ENCODE data around the gene TNS3.

TNS3 gene

DNA sequence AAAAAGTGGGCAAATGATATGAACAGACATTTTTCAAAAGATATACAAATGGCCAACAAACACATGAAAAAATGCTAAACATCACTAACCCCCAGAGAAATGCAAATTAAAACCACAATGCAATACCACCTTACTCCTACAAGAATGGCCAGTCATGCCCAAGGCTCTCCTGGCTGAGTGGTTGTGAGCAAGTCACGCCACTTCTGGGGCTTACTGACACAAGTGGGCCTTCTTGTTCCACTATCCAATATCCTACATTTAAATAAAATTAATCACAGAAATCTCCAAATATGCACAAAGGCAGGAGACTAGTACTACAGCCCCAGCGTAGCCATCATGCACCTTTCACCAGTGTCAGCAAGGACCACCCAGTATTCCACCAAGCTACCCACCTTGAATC is 181.9 kb downstream of the TNS3 start:
- no peak for DNase-seq

DNA sequence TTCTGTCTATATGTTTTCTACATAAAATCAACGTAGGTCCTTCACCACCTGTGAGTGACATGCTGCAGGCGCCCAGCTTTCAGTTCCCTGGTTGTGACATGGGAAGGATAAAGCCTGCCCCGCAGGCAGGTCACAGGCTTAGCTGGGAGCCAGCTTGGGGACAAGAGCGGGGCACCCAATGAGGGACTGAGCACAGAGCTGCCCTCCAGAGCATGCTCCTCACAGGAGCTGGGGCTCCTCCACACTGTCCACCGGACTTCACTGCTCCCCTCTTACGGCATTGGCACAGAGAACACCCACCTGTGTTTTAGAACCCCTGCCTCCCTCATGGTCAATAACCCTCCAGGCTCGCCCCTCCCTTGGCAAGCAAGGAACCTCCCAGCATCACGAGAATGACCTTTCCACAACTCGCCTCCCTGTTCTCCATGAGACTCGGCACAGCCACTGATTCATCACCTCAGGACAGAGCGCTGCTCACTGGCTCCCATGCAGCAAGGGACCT is 187.1 kb downstream of the TNS3 start:
- no peak for DNase-seq

DNA sequence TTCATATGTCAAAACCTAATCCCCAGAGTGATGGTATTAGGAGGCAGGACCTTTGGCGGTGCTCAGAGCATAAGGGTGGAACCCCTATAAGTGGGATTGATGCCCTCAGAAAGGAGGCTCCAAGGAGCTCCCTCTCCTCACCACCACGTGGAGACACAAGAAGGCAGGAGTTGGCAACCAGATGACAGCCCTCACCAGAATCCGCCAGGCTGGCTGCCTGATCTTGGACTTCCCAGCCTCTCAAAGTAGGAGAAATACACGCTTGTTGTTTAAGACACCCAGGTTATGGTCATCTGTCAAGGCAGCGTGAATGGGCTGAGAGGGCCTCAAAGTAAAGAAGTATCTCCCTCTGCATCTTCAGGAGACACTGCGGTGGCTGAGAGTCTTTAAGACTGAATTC is 187.7 kb downstream of the TNS3 start:
- no peak for DNase-seq

DNA sequence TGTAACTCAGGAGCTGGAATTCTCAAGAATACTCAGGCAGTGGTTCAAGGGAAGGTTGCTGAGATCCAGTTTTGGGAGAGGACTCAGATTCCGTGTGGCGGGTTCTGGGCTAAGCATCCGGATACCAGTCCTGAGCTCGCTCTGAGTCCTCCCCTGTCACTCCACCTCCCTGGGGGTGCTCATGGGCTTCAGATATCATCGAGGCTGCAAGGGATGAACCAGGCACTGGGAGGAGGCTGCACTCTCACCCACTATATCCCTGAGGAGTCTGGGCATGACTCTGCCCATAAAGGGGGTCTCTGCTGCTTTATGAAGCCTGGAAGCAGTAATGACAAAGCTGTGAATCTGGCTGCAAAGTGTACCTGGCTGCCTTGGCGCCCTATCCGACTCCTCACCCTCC is 188.5 kb downstream of the TNS3 start:
- DNase-seq = no peak

DNA sequence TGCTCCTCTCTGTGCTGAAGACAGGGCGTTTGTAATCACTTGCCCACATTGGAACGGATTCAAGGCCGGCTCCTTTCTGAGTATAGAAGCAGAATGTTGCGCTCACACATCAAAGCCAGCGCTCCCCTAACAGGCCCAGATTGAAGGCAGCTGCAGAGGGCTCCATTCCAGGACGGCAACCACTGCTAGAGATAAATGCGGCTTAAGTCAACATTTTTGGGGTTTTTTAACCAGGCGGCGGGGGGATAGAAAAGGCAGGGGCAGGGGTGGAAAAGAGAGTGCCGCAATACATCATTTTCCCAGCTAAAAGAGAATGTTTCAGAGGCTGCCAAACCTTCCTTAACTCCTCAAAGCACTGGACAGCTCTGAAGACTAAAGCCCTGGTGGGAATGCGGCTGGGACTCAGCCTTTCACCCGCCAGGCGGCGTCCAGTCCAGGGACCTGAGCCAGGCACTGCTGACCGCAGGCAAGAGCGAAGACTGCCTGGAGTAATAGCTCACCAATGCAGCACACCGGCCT is 189.6 kb downstream of the TNS3 start:
- no peak for DNase-seq

DNA sequence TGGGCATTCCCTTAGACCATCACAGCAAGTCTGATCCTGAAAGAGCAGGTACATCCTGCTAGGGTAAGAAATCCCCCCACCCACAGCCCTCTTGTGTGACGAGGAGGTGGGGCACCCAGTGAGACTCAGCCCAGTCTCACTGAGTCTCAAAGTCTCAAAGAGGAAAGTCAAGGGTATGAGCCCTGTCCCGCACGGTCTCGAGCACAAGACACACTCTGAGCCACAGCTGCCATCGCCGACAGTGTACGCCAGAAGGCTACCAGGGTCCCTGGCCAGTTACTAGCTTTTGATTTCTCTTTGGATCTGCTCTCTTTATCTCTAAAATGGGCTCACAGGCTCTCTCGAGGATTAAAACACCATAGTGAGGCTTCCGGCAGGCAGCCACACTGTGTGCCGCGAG is 190.2 kb downstream of the TNS3 start:
- no peak for DNase-seq

DNA sequence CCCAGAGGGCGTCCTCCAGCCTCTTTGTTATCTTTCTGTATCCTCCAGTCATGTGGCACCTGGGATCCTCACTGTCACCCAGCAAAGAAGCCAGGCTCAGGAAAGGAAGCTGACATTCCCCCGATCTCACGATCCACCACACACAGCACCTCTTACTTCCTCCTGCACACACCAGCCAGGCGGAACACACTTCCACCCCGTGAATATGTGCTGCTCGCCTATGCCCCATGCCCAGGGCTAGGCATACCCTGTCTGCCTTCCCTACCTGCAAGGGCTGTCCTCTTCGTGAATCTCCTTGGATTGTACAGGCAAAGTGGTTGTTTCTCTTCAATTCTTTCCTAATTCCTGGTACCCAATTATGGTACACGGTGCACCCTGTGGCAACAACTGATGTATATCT is 191.0 kb downstream of the TNS3 start:
- DNase-seq = no peak

DNA sequence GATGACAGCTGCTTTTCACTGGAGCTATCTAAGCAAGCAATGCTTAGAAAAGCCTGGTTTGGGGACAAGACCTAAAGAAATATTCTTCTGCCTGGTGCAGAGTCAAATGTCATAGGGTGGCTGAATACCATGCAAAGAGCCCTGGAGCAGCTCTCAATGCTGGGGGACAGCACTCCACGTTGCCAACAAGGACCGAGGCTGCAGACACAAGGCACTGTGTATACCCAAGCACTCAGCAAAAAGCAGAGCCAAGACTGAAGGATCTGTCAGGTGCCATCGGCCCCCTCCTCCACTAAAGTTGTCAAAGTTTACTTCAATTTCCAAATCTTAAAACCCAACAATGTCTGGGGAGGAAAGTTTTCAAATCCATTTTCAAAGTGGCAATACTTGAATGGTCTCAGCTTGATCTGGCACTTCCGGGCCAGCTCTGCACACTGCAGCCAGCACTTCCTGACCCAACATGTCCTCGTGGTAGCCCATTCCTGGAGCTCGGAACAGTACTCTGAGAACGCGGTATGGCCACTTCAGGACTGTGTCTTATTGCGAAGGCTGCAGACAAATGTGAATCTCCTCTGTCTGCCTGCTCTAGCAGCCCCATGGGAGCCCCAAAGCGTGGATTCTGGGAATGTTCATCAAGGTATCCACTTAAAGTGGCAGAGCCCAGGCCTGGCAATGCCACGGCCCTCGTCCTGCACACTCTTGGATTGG is 191.8 kb downstream of the TNS3 start:
- DNase-seq = no peak

DNA sequence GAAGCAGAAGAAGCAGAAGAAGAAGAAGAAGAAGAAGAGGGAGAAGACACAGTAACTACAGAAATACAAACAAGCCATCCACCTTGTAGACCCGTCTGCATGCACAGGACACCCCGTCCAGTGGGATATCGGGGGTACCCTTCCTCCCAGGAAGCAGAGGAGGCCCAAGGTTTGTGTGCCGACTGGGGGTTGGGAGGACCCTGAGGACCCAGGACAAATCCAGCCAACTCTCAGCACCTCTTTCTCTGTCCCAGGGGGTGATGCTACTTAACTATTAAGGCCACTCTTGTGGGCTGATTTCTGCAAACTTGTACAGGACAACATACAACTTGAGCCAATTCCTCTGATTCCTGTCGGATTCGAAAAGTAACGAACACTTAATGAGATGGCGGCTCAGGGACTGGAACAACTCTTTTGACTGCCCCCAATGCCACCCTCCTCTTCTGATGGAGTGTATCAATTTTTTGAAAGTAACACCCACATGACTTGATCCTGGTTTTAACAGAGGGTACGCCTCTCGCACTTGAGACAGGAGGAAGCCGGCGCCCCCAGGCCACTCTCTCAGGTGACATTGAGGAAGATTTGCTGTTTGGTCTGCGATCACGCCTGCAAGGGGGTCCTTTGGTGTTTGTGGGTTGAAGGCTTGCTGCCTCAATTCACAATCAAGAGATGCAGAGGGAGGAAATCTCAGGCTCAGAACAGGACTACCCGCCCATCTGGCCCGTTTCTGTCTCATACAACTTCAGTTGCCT is 192.6 kb downstream of the TNS3 start:
- no peak for DNase-seq

DNA sequence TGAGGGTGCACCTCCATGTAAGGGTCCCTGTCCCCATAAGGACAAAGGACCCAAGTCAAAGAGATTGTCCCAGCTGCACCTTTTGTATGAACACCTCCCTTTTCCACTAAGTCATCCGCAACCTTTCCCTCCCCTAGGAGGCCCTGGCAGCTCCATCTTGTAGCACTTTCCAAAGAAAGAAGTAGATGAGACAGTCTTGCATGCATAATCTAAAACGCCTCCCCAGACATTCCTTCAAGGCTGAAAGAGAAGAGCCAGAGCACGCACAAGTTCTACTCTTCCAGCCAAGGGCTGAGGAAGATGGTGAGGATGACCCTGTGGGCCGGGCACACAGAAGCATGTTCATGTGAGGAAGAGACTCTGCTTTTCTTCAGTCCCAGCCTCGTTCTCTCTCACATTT is 194.4 kb downstream of the TNS3 start:
- no peak for DNase-seq

DNA sequence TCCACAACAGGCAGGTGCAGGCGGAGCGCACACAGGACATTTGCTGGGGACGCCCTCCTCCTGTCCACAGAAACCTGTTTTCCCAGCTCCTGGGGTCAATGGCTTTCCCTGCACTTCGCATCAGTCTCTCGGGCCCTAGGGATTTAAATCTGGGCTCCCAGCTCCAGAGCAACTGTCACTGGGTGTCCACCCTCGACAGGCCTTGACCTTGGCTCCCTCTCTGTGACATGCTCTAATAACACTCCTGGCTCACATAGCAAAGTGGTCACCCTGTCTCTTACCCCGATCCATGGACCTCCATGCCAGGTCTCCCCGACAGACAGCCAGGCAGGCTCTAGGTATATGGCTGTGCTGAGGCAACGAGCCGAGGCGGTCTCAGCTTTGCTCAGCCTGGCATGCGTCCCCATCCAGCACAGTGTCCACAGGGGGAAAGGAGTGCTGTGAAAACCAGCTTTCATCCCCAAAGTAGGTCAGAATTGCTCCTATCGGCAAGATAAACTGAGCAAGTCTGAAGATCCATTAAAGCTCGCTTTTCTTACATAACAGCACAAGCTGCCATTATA is 195.6 kb downstream of the TNS3 start:
- DNase-seq = no peak

DNA sequence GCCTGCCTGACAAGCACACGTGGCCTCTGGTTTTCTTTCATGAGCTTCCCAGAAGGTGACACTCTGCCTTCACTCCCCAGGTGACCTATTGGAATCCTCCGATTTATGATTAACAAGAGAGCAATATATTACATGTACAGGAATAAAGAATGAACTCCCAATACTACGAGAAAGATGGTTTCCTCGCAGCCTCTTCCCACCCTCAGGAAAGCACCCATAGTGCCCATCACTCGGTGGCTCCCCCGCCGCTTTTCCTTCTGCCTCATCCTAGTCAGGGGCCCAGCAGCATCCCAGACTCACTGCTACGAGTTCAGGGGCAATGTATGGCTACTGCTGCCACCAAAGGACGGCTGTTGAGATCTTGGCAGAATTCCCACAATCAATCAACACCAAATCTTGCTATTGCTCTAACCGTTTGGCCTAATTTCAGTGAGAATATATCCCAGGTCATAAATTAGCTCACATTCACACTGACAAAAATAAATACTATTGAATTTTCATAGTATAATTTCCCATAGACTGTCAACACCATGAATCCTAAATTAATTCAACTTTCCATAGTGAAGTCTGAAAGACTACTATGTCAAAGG is 196.3 kb downstream of the TNS3 start:
- no peak for DNase-seq

DNA sequence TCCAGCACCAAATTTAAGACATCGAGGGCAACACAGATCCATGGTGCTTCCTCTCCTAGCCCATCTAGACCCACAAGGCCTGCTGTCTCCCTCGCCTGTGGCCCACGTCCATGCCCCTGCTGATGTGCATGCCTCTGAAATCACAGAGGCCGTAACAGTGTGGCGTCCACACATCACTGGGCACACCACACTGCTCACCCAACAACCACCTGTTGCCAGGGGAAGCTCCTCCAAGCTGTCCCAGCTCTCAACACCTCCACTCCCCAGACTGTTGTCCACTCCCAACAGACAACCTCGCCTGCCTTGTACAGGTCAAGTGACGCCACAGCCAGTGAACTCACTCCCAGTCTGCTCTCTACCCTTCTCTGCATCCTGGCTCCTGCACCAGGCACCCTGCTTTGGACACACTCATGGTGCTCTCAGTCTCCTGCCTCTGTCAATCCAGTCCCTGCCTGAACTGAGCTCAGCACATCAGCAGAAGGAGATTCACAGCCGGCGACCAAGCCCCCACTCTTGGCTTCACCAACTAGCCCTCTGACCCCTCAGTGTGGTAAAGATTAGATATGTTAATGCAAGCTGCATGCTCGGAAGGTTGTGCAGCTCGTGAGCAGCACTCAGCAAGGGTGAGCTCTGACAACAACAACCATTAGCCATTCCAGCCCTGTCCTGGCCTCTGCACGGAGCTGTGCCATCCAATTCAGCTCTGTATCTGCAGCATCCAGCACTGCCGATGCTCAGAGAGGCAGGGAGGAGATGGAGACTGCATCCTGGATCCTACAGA is 197.0 kb downstream of the TNS3 start:
- DNase-seq = no peak

DNA sequence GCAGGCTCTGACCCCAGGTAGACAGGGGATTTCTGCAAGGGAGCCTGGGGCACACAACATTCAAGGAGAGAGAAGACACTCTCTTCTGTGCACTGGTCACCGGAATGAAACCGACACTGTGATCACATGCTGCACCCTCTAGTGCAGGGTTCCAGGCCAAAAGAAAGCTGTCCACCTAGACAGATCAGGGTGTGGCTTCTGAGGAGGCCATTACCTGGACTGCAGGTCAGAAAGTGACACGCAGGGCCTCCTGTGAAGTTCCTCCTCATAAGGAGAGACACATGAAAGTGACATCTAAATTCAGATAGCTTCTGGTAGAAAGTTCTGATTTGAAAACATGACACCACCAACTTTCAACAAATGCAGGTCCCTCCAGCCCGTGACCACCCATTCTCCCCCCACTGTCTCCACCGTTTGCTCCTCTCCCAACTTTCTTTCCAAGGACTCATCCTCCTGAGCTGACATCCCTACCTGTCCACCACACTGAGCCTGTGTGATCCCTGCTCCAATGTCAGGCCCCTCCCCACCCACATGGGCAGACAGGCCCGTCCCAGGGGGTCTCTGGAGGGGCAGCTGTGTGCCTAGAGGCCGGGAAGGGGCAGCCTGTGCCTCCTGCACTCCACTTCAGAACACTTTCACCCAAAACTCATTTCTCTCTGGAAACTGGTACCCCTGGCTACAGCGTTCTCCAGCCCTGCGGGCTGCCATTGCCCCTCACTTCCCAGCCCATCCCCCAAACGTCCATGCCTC is 198.0 kb downstream of the TNS3 start:
- DNase-seq = no peak

DNA sequence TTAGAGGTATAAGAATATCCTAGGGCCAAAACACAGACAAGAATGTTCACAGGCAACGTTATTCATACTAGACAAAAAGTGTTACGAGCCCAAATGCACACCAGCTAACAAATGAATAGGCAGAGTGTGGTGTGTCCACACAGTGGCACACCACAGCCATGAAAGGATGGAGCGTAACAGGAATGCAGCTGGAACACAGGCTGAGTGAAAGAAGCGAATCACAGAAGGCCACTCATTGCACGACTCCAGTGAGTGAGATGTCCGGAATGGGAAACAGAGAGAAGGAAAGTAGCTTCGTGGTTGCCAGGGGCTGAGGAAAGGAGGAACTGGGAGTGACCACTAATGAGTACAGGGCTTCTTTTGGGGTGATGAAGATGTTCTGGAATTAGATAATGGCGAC is 198.8 kb downstream of the TNS3 start:
- DNase-seq = no peak

DNA sequence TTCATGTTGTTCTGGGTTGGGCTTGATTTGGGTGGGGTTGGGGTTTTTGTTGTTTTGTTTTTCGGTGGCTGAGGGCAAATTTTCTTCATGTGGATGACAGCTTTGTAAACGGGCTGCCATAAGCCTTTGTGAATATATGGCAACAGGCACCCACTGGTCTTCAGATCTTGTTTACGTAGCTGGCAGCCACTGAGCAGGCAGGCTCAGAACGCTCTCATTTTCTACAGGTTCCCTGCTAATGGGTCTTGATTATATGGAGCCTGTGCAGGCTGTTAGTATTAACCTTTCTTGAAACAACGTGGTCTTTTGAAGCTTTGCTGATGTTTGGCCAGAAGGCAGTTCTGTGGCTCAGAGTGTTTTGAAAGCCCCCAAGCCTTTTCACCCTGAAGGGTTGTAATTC is 199.7 kb downstream of the TNS3 start:
- no peak for DNase-seq

DNA sequence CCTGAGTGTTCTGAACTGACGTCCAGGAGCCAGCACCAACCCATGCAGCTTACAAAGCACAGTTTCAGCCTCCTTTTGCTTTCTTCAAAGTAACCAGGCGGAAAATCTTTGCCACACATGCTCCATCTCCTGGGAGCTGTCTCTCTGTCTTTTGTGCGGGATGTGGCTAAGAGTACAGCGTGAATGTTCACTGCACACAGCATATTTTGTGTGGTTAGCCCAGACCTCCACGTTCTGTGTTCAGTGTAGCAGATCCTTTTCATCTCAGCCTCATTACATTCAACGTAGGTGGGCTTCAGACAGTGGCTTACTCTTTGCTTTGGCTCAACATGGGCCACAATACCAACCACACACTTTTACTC is 200.8 kb downstream of the TNS3 start:
- DNase-seq = no peak

DNA sequence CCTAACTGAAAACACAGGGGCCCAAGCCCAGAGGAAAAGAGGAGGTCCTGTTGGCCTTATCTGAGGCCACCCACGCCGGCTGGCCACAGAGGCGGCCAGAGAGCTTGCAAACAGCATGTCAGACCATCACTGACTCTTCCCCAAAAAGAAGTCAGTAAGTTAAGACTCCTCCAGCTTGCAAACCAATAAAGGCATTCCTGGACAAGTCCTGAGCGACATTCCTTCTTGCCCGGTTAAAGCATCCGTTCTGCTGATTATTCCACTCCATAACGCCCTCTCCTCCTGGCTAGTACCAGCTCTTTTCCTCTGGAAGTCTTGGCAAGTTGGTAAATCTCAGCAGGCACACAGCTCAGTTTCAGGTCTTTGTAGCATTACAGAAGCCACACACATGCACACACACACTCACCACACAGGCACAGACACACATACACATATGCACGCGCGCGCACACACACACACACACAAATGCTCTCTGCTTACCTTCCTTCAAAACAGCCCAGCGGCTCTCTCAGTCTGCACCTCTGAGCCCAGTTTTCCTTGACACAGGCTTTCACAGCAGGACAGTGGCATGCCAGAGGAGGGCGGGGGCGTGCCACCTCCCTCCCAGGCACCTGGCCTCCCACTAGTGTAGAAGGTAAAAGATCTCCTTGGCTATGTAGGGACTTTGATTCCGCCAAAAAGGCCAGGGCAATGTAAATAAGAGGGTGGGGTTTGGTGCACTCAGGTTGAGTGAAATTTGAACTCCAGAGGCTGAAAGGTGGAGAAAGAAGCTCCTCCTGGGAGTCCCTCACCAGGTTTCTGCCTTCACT is 201.4 kb downstream of the TNS3 start:
- no peak for DNase-seq

DNA sequence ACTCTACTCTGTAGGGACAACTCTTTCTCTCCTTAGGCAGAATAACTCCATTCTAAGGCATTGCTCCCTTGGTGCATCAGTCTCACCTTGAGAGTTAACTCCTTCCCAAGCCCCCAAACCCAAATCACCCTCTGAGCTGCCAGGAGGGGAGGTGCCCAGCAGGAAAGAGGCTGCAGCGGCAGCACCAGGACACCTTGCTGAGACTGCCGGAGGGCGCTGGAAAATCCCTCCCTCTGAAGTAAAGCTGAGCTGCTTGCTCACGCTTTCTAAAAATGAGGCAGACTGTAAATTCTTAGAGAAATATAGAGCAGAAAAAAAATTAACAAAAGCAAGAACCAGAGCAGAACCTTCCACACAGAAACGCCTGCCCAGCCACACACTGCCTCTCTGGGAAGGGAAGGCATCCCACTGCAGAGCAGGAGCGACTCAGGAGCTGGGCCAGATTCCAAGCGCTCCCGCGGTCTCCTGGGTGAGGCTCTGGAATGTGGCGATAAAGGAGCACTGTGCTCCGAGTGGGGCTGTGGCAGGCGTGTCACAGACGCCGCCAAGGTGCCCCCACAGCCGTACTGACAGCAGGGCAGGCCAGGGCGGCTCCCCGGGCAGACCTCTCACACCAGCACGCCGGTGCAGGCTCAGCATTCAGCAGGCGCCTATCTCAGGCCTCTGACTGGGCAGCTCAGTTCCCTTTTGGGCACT is 202.1 kb downstream of the TNS3 start:
- DNase-seq = no peak

DNA sequence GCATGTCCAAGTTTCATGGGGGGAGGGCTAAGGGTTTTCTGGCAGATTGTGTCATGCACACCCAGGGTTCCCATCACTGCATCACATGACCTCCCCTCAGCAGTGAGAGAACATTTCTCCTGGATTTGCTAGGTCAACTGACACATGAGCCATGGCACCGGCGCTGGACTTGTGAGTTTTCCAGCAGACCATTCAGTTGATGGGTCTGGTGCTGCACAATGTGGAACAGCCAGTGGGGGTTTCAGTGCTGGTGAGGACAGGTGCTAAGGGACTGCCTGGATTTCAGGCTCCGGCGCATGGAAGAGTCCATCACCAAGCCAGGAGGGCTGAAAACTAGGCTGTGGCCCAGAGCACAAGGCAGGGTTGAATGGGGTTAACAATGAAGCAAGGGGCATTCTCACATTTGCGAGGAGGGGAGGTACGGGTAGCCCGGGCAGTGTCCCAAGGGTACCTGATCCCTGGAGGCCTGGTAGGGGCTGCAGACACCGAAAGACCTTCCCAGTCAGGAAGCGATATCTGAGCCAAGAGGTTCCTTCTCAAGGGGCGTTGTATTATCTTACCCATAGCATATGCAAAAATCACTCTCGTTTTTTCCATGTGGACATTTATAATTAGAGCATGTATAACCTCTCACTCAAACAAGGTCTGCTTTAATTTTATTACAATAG is 203.0 kb downstream of the TNS3 start:
- DNase-seq = no peak

All from stimulated activated CD4-positive, alpha-beta T cell treated with anti-CD3 and anti-CD28 coated beads, Interleukin-4, amount 100 ng/mL, for 24 hours (primary cell).